GM23338 (cell line): ENCODE results near the gene ANKRD23.

ENCODE experiments used
- CREB1 ChIP-seq: fragments of 250-450 bp; sonication (Bioruptor Pico); IDR thresholded peaks from 2 replicates; pipeline ENCODE4 v1.5.0; 2020; ENCODE audit warnings: low read depth, mild to moderate bottlenecking, moderate library complexity
- EZH2 ChIP-seq: fragments of 200-600 bp; sonication (generic); IDR thresholded peaks from one replicate; pipeline ENCODE4 v1.8.0; 2017; ENCODE audit warnings: antibody characterized with exemption, mild to moderate bottlenecking, low read depth; ENCODE audit not compliant: unreplicated experiment
- EZH2phosphoT487 ChIP-seq: fragments of 200-600 bp; sonication (generic); IDR thresholded peaks from one replicate; pipeline ENCODE4 v1.8.1; 2018; ENCODE audit warnings: antibody characterized with exemption; ENCODE audit not compliant: unreplicated experiment
- NANOG ChIP-seq: IDR thresholded peaks from 2 replicates; pipeline ENCODE4 v1.6.1; 2016; ENCODE audit warnings: antibody characterized with exemption, borderline replicate concordance
- POLR2AphosphoS5 ChIP-seq: IDR thresholded peaks from 2 replicates; pipeline ENCODE4 v1.6.1; 2016; ENCODE audit warnings: antibody characterized with exemption, low read depth
- ZNF114 ChIP-seq: fragments of 250-450 bp; sonication (Bioruptor Pico); IDR thresholded peaks from 2 replicates; pipeline ENCODE4 v1.5.0; 2020; ENCODE audit warnings: mild to moderate bottlenecking, moderate library complexity
- TF ChIP-seq, protein P1 (sequence below), 2 experiments: fragments of 200-600 bp in 1 of 2; sonication (generic) in 1 of 2; conservative IDR thresholded peaks; 2 replicates each; pipeline versions ENCODE4 v1.5.1 to v1.6.1; 2016 to 2017; ENCODE audit warnings: antibody characterized with exemption in 2 of 2, low read depth in 2 of 2, mild to moderate bottlenecking in 2 of 2, moderate library complexity in 1 of 2
- TF ChIP-seq, protein P2 (sequence below): IDR thresholded peaks from one replicate; pipeline ENCODE4 v1.6.1; 2018; ENCODE audit warnings: antibody characterized with exemption; ENCODE audit not compliant: unreplicated experiment

DNA sequence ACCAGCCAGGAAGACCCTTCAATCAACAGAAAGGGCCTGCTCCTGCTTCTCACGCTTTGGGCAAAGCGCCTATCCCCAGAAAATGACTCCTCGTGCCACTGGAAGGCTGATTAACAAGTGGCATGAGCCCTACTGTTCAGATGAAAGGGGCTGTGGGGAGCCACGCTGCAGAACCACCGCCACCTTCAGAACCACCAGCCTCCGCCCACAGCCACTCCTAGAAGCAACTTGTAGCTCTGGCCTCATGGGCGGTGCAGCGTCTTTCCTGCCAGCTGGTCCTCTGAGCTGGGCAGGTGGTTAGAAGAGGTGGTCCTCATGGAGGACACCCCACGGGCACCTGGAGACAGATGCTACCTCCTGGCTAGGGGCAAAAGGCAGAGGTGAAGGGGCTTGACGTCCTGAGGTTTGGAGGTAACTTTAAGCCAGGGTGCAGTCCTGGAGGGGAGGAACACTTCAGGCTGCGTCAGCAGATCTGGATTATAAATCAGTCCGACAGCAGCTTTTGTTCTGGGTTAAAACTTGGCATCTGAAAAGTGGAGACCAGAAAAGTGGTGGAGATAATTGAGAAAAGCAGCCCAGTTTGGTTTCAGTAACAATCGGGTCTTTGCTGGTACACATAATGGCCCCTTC lies 26.9 kb upstream of the ANKRD23 start:
- TF ChIP-seq, protein P1, sequence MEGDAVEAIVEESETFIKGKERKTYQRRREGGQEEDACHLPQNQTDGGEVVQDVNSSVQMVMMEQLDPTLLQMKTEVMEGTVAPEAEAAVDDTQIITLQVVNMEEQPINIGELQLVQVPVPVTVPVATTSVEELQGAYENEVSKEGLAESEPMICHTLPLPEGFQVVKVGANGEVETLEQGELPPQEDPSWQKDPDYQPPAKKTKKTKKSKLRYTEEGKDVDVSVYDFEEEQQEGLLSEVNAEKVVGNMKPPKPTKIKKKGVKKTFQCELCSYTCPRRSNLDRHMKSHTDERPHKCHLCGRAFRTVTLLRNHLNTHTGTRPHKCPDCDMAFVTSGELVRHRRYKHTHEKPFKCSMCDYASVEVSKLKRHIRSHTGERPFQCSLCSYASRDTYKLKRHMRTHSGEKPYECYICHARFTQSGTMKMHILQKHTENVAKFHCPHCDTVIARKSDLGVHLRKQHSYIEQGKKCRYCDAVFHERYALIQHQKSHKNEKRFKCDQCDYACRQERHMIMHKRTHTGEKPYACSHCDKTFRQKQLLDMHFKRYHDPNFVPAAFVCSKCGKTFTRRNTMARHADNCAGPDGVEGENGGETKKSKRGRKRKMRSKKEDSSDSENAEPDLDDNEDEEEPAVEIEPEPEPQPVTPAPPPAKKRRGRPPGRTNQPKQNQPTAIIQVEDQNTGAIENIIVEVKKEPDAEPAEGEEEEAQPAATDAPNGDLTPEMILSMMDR (conservative IDR thresholded peaks at IDR 0.05; ENCODE audit: low read depth in 2 of 2): no peak
- TF ChIP-seq EZH2phosphoT487 (no peak), EZH2 (no peak), CREB1 (CRISPR knock-in tag) (no peak), POLR2AphosphoS5 (no peak), NANOG (no peak), ZNF114 (no peak)
- TF ChIP-seq, protein P2, sequence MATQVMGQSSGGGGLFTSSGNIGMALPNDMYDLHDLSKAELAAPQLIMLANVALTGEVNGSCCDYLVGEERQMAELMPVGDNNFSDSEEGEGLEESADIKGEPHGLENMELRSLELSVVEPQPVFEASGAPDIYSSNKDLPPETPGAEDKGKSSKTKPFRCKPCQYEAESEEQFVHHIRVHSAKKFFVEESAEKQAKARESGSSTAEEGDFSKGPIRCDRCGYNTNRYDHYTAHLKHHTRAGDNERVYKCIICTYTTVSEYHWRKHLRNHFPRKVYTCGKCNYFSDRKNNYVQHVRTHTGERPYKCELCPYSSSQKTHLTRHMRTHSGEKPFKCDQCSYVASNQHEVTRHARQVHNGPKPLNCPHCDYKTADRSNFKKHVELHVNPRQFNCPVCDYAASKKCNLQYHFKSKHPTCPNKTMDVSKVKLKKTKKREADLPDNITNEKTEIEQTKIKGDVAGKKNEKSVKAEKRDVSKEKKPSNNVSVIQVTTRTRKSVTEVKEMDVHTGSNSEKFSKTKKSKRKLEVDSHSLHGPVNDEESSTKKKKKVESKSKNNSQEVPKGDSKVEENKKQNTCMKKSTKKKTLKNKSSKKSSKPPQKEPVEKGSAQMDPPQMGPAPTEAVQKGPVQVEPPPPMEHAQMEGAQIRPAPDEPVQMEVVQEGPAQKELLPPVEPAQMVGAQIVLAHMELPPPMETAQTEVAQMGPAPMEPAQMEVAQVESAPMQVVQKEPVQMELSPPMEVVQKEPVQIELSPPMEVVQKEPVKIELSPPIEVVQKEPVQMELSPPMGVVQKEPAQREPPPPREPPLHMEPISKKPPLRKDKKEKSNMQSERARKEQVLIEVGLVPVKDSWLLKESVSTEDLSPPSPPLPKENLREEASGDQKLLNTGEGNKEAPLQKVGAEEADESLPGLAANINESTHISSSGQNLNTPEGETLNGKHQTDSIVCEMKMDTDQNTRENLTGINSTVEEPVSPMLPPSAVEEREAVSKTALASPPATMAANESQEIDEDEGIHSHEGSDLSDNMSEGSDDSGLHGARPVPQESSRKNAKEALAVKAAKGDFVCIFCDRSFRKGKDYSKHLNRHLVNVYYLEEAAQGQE: no peak
